ENCODE measurements around the gene CSNK1E. TPM values are rescaled to one million over a fixed set of nuclear protein-coding genes. Genes with fewer than 3 reads are reported as not detected.

Gene CSNK1E
- total RNA-seq, 1 donor from 2014 or later: 138 TPM

- no peak for DNase-seq (ENCODE audit: low spot score)
Observed at GRCh38 chr22:38308791-38309498, 8.3 kb downstream of the CSNK1E start.

DNA sequence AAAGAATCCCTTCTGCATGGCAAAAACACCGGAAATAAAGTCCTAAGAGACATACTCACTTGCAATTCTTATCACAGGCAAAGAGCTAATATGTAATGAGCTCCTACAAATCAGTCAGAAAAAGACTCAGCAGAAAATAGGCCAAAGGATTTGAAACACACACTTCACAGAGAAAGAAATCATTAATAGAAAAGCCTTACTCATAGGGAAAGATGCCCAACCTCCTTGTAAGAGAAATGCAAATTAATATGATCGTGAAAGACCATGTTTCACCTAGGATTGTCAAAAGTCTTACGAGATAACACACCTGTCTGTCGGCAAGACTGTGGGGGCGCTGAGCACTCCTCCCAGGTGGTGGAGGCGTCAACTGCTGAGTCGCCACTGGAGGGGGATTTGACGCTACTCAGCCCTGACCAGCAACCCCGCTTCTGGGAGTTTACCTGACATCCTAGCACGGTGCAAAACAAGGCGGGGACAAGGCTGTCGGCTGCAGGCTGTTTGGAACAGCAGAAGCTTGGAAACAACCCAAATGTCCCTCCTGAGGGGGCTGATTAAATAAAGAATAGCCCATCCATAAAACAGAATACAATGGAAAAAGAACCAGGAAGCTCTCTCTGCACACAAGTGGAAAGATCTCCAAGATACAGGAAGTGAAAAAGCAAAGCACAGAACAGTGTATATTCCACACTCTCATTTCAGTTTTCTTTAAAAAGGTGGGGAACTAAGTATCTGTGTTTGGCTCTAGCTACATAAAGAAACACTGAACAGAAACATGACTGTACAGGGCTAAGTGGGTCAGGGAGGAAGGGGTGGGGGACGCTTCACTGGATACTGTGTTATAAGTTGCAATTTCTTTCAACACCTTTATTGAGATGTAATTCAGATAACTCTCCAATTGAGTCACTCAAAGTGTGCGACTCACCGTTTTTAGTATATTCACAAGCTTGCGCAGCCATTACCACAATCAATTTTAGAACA, 11.5 kb downstream of the CSNK1E start:
- DNase-seq (ENCODE audit: low spot score): no peak

DNA sequence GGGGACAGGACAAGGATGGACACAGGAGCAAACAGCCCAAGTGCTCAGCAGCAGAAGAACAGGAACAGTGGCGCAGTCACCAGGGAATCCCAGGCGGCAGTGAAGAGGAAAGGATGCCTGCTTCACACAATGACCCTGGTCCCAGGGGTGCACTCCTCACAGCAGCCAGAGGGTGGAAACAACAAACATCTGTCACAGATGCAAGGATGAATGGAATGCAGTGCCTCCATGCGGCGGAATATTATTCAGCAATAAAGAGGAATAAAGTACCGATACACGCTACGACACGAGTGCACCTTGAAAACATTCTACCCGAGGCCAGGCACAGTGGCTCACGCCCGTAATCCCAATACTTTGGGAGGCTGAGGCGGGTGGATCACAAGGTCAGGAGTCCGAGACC, 12.7 kb downstream of the CSNK1E start:
- no peak for DNase-seq (ENCODE audit: low spot score)

DNA sequence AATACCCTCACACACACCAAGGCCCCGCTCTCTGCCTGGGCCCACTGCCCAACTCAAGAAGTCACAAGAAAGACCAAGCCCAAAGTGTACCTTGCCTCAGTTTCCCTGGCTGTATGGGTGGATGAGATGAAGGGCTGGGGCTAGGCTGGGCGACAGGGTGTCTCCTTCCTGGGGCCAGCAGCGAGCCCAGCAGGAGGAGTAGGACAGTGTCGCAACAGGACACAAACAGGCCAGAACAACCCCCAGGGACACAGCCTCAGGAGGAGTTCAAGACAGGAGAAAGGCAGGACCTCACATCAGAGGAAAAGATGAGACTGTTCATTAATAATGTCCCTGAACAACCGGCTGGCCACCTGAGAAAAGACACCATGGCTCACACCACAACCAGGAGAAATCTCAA, 13.3 kb downstream of the CSNK1E start:
- no peak for DNase-seq (ENCODE audit: low spot score)

DNA sequence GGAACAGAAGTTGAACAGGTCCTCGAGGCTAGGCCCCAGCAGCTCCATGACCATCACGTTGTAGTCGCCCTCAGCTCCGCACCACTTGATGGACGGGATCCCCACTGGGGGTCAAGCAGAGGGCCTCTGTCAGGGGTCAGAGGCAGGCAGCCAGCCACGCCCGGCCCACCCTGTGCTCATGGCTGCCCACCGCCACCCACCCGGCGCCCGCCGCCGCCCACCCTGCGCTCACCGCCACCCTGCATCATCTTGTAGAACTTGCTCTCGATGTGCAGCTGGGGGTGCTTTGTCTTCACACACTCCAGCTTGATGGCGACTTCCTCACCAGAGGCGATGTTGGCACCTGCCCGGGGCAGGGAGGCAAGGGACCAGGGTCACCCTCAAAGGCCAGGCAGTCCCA, 14.3 kb downstream of the CSNK1E start:
- DNase-seq (ENCODE audit: low spot score): no peak

GRCh38 chr22:38300946-38301345, 16.3 kb downstream of the CSNK1E start:
- DNase-seq (ENCODE audit: low spot score): no peak

- DNase-seq (ENCODE audit: low spot score): no peak
Observed at GRCh38 chr22:38300197-38300945, 16.9 kb downstream of the CSNK1E start.

DNA sequence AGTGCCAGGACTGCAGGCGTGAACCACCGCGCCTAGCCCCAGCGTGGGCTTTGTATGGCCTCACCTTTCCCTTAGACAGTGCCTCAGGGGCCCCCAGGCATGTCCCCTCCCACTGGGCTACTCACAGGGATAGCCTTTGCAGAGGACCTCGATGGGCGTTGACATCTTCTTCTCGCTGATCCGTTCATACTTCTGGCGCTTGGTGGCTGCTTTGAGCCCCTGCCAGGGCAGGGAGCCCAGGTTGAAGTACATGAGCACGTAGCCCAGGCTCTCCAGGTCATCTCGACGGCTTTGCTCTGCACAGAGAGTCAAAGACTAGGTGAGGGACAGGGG, 17.5 kb downstream of the CSNK1E start:
- no peak for DNase-seq (ENCODE audit: low spot score)

DNA sequence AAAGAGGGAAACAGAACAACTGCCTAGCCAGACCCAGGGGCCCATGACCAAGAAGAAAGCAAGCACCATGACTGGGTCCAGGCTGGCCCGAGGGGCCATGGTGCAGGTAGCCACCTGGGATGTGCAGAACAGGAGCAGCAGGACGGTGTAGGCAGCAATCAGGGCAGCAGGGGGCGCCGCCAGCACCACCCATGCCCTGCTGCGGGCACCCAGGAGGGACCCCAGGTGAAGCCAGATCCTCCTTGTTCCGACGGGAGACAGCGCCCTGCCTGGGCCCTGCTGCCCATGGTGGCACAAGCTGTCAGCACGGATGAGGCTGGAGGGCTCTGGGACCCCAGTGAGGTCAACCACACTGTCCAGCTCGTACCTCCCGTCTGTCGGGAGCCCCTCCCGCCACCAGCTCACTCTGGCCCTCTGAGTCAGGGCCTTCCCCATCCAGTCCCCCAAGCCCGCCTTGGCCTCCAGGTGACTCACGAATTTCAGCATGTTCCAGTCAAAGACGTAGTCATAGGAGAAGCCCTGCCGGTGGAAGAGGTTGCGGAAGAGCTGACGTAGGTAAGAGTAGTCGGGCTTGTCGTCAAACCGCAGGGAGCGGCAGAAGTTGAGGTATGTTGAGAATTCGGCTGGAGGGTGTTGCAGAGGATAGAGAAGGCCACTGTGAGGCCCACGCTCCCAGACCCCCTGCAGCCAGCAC, 18.8 kb downstream of the CSNK1E start:
- no peak for DNase-seq (ENCODE audit: low spot score)

- no peak for DNase-seq (ENCODE audit: low spot score)
Observed at GRCh38 chr22:38296372-38296771, 20.9 kb downstream of the CSNK1E start.

- no peak for DNase-seq (ENCODE audit: low spot score)
Observed at GRCh38 chr22:38295863-38296262, 21.4 kb downstream of the CSNK1E start.

DNA sequence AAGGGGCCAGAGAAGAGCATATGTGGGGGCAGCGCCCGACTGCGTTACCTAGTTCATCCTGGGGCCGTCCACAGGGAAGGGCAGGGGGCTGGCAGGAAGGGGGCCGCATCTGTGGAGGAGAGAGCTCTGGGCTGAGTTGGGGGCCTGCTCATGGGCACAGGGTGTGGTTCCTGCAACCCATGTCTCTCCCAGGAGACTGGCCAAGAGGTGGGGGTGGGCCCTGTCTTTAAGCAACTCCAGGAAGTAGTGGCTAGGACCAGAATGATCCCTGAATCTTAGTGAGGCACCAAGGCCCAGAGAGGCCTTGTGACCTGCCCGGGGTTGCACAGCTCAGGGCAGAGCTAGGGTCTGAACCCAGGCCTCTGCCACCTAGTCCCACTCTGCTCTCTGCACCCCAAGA, 21.9 kb downstream of the CSNK1E start:
- DNase-seq (ENCODE audit: low spot score): no peak

GRCh38 chr22:38294193-38294592, 23.0 kb downstream of the CSNK1E start:
- DNase-seq (ENCODE audit: low spot score): no peak

- DNase-seq (ENCODE audit: low spot score): no peak
Observed at GRCh38 chr22:38292694-38293093, 24.5 kb downstream of the CSNK1E start.

DNA sequence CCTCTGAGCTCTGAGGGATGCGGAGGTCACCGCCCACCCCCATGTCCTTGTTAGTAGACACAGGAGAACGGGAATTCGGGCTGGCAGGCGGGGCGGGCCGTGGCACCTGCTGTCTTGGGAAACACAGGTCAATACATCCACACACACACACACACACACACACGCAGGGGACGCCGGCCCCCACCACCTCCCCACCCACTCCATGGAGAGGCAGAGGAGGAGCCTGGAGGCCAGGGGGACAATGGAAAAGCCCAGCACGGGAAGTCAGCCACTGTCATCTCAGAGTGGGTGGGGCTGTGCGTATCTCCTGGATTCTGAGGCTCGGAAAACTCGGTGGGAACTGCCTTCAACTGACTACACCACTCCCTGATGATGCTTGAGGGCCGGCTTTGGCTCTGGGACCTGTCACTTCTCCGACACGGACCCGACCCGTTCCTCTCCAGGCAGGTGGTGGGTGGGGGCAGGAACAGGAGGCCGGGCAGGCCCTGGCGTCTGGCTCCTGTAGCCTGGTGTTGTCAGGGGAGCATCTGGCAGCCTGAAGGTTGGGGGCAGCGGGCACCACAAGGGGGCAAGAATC, 25.9 kb downstream of the CSNK1E start:
- no peak for DNase-seq (ENCODE audit: low spot score)

DNA sequence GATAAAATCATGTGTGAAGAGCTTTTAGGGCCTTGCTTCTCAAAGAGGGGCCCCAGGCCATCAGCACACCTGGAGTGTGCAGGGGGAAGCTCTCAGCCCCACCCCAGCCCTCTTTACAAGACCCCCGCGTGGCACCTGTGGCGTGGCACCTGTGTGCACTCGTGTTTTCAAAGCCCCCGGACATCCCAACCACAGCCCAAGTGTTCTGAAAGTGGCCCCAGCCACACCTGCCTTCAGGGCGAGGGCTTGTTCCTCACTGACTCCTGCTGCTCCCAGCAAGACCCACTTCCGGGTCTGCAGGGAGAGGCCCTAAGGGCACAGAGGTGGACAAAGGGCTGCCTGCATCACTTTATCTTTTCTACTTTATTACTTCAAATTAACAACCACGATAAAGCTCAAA, 26.9 kb downstream of the CSNK1E start:
- no peak for DNase-seq (ENCODE audit: low spot score)

- no peak for DNase-seq (ENCODE audit: low spot score)
Observed at GRCh38 chr22:38289583-38290082, 27.6 kb downstream of the CSNK1E start.

DNA sequence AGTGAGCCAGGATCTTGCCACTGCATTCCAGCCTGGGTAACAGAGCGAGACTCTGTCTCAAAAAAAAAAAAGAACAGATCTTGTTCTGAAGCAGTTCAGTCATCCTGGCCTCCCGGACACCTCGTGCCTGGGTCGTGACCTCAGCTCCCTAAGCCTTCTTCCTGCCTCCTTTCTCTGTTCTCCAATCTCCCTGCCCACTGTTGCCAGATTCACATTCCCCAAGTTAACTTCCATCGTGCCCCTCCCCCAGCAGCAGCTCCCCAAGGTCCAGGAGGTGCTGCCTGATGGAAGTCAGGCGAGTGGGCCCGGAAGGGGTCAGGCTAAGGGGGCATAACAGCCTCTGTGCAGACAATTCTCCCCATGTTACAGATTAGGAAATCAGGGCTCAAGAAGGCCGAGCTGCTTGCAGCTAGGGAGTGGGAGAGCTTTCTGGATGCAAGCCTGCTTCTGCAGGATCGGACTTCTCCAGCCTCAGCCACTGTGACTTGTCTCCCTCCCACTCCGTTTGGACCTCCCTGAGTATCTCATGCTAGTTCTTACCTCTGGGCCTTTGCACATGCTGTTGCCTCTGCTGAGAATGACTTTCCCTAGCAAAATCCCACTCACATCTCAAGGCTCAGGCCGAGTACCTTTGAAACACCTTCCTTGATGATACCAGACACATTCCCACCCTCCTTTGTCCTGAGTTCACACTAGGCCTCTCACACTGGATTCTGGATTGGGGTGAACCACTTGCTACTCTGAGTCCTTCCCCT, 30.1 kb downstream of the CSNK1E start:
- no peak for DNase-seq (ENCODE audit: low spot score)

DNA sequence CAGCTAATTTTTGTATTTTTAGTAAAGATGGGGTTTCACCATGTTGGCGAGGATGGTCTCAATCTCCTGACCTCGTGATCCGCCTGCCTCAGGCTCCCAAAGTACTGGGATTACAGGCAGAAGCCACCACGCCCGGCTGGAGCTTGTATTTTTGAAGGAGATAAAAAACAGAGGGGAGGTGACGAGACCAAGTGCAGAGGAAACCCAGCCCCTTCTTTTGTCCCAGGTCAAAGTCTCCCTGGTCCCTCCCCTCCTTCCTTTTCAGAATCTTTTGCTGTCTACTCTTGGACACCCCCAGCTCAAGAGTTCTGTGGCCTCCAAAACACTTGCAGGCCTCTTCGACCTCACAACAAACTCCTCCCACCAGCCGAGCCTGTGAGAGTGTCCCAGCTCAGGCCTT, 32.2 kb downstream of the CSNK1E start:
- no peak for DNase-seq (ENCODE audit: low spot score)

- no peak for DNase-seq (ENCODE audit: low spot score)
Observed at GRCh38 chr22:38284042-38284402, 33.2 kb downstream of the CSNK1E start.

All from mesenteric fat pad (tissue), 1 donor.